ENCODE measurements around the gene IL37. TPM values are rescaled to one million over a fixed set of nuclear protein-coding genes. Genes with fewer than 3 reads are reported as not detected.

Gene IL37
- polyA plus RNA-seq, 1 donor from 2014 or later: not detected

GRCh38 chr2:112918256-112918655 is 7.3 kb downstream of the IL37 start:
- no peak for TF ChIP-seq EP300 (conservative IDR thresholded peaks at IDR 0.05; ENCODE audit: poor library complexity, severe bottlenecking)
- no peak for TF ChIP-seq SMC3 (conservative IDR thresholded peaks at IDR 0.05; ENCODE audit: poor library complexity)
- no peak for TF ChIP-seq REST (IDR thresholded peaks at IDR 0.05; ENCODE audit: borderline replicate concordance)
- no peak for TF ChIP-seq EZH2 (IDR thresholded peaks at IDR 0.05; ENCODE audit: borderline replicate concordance, insufficient read depth, low read length, poor library complexity, severe bottlenecking)
- TF ChIP-seq TAF1 (IDR thresholded peaks at IDR 0.05; ENCODE audit: low read depth): no peak
- no peak for TF ChIP-seq RAD21 (conservative IDR thresholded peaks at IDR 0.05)
- no peak for TF ChIP-seq MXI1 (conservative IDR thresholded peaks at IDR 0.05; ENCODE audit: poor library complexity, severe bottlenecking)
- no peak for TF ChIP-seq POLR2AphosphoS5 (IDR thresholded peaks at IDR 0.05)
- no peak for TF ChIP-seq CTCF (IDR thresholded peaks at IDR 0.05; ENCODE audit: poor library complexity, severe bottlenecking)
- H3K27me3 ChIP-seq (ENCODE audit: insufficient read depth, low read depth, low read length): no peaks in the 10 kb centered on the region

GRCh38 chr2:112919086-112919485 is 8.1 kb downstream of the IL37 start:
- no peak overlapping the region for H2AFZ ChIP-seq (ENCODE audit: low read depth, low read length)
- H4K20me1 ChIP-seq (ENCODE audit: insufficient read depth): no peaks in the 10 kb centered on the region
- H3K27me3 ChIP-seq (ENCODE audit: insufficient read depth, low read depth, low read length): no peaks in the 10 kb centered on the region
- no peaks in the 10 kb centered on the region for H3K9me2 ChIP-seq (ENCODE audit: insufficient read depth, low read length)
- no peaks in the 10 kb centered on the region for H3K36me3 ChIP-seq (ENCODE audit: insufficient read depth, low read length)
- no peak overlapping the region for H3K4me3 ChIP-seq (ENCODE audit: low read length)
- no peak for TF ChIP-seq SMC3 (conservative IDR thresholded peaks at IDR 0.05; ENCODE audit: poor library complexity)
- no peak for TF ChIP-seq EP300 (conservative IDR thresholded peaks at IDR 0.05; ENCODE audit: poor library complexity, severe bottlenecking)
- no peak overlapping the region for H3K9ac ChIP-seq (ENCODE audit: low read length)
- H3K9me3 ChIP-seq (ENCODE audit: low read length): no peaks in the 10 kb centered on the region
- H3F3A ChIP-seq (ENCODE audit: insufficient read depth, low read length, poor library complexity, severe bottlenecking): no peaks in the 10 kb centered on the region
- no peaks in the 10 kb centered on the region for H3K79me2 ChIP-seq (replicated peaks; ENCODE audit: insufficient read depth, low read length)
- no peak overlapping the region for H3K27ac ChIP-seq (ENCODE audit: low read length)
- no peak overlapping the region for H3K4me2 ChIP-seq (ENCODE audit: low read length)

More at GRCh38 chr2:112918256-112918655, 7.3 kb downstream of the IL37 start:
- Histone ChIP-seq H3K9me2 (ENCODE audit: insufficient read depth, low read length) (no peaks in the 10 kb centered on the region), H3K79me2 (replicated peaks; ENCODE audit: insufficient read depth, low read length) (no peaks in the 10 kb centered on the region), H3F3A (ENCODE audit: insufficient read depth, low read length, poor library complexity, severe bottlenecking) (no peaks in the 10 kb centered on the region), H4K20me1 (ENCODE audit: insufficient read depth) (no peaks in the 10 kb centered on the region), H3K36me3 (ENCODE audit: insufficient read depth, low read length) (no peaks in the 10 kb centered on the region), H3K4me2 (ENCODE audit: low read length) (no peak overlapping the region), H2AFZ (ENCODE audit: low read depth, low read length) (no peak overlapping the region), H3K9ac (ENCODE audit: low read length) (no peak overlapping the region), H3K27ac (ENCODE audit: low read length) (no peak overlapping the region), H3K9me3 (ENCODE audit: low read length) (no peaks in the 10 kb centered on the region), H3K4me3 (ENCODE audit: low read length) (no peak overlapping the region)

Data from neural cell (in vitro differentiated cells).